A549 (cell line): Measurements from ENCODE around the gene KREMEN1. TPM values are rescaled to one million over a fixed set of nuclear protein-coding genes. Genes with fewer than 3 reads are reported as not detected.
A peak's percentile ranks its signal among the peaks of the same experiment; 100 is the strongest.

Experiments
- ATAC-seq, 2 experiments: fragments of 200-7000 bp in 1 of 2; fragments of >200 bp in 1 of 2; cut with Nextera tagmentation in 1 of 2; cut with Tn5 transposase in 1 of 2; 3 replicates each; pipeline versions ENCODE4 v1.8.0 to v1.9.1; 2018 to 2020; ENCODE audit warnings: mild to moderate bottlenecking in 1 of 2, moderate library complexity in 1 of 2
- CTCF ChIA-PET: fragments of 300-600 bp; sonication (Branson Sonifier 250); formaldehyde crosslinking; extraction: SDS; loops from one replicate; lab custom pipeline; 2021; ENCODE audit warnings: antibody characterized with exemption, inconsistent platforms; lab: Yijun Ruan, JAX
- POLR2A ChIA-PET: fragments of 350-600 bp; formaldehyde crosslinking; extraction: SDS; loops from one replicate; lab custom pipeline; 2021; ENCODE audit warnings: antibody characterized with exemption, inconsistent platforms; lab: Yijun Ruan, JAX
- DNase-seq, 2 experiments: peaks; one replicate each; pipeline versions ENCODE4 v3.0.0 to v3.0.0-alpha.2; 2011 to 2016; ENCODE audit warnings: low read depth in 1 of 2, low spot score in 1 of 2
- FAIRE-seq: peaks from 2 replicates; lab custom pipeline; 2011; peaks lifted over from hg19 to GRCh38; lab: Jason Lieb, UNC
- H3K27ac ChIP-seq, 2 experiments: fragments of >200 bp; sonication (Bioruptor Twin); formaldehyde crosslinking; 3 replicates each; pipeline ENCODE4 v1.5.1; 2016 to 2017
- H3K4me1 ChIP-seq: fragments of >200 bp; sonication (Bioruptor Twin); formaldehyde crosslinking; 3 replicates; pipeline ENCODE4 v1.6.1; 2016
- H3K4me2 ChIP-seq: fragments of >200 bp; sonication (Bioruptor Twin); formaldehyde crosslinking; 3 replicates; pipeline ENCODE4 v1.6.1; 2016
- H3K4me3 ChIP-seq: fragments of >200 bp; sonication (Bioruptor Twin); formaldehyde crosslinking; 3 replicates; pipeline ENCODE4 v1.5.1; 2016
- H3K9me3 ChIP-seq: fragments of >200 bp; sonication (Bioruptor Twin); formaldehyde crosslinking; 3 replicates; pipeline ENCODE4 v1.6.1; 2016
- ATOH8 ChIP-seq: fragments of 250-450 bp; sonication (Bioruptor Pico); IDR thresholded peaks from 2 replicates; pipeline ENCODE4 v1.5.0; 2020; ENCODE audit warnings: low read depth, mild to moderate bottlenecking, moderate library complexity
- CBX8 ChIP-seq: fragments of 200-600 bp; sonication (generic); IDR thresholded peaks from 2 replicates; pipeline ENCODE4 v1.6.1; 2016
- CHD2 ChIP-seq: fragments of 150-350 bp; IDR thresholded peaks from 2 replicates; pipeline ENCODE4 v1.6.1; 2014; ENCODE audit warnings: low read length; ENCODE audit not compliant: partially characterized antibody
- CHD4 ChIP-seq: fragments of 200-600 bp; sonication (generic); IDR thresholded peaks from 2 replicates; pipeline ENCODE4 v1.6.1; 2016; ENCODE audit warnings: antibody characterized with exemption, mild to moderate bottlenecking, borderline replicate concordance
- E2F6 ChIP-seq: IDR thresholded peaks from 2 replicates; pipeline ENCODE4 v1.6.1; 2012; ENCODE audit warnings: low read depth, borderline replicate concordance
- EHF ChIP-seq: fragments of 250-450 bp; sonication (Bioruptor Pico); IDR thresholded peaks from 2 replicates; pipeline ENCODE4 v1.5.0; 2020; ENCODE audit warnings: mild to moderate bottlenecking
- EP300 ChIP-seq, 2 experiments: fragments of >200 bp; sonication (Bioruptor Twin); formaldehyde crosslinking; IDR thresholded peaks; 2 replicates in 1 of 2; 3 replicates in 1 of 2; pipeline ENCODE4 v1.6.1; 2016 to 2017
- ESRRA ChIP-seq: fragments of 150-350 bp; IDR thresholded peaks from 2 replicates; pipeline ENCODE4 v1.6.1; 2014; ENCODE audit warnings: mild to moderate bottlenecking, low read length, borderline replicate concordance
- FOSB ChIP-seq: fragments of 250-450 bp; sonication (Bioruptor Pico); IDR thresholded peaks from 2 replicates; pipeline ENCODE4 v1.5.0; 2020; ENCODE audit warnings: mild to moderate bottlenecking, moderate library complexity
- GATA3 ChIP-seq: IDR thresholded peaks from 2 replicates; pipeline ENCODE4 v1.6.1; 2012; ENCODE audit warnings: borderline replicate concordance
- JUNB ChIP-seq: fragments of >200 bp; sonication (Bioruptor Twin); formaldehyde crosslinking; IDR thresholded peaks from 2 replicates; pipeline ENCODE4 v1.6.1; 2016
- MAFK ChIP-seq: fragments of 450-650 bp; IDR thresholded peaks from 2 replicates; pipeline ENCODE4 v1.6.1; 2014; ENCODE audit not compliant: partially characterized antibody
- MAZ ChIP-seq: fragments of 150-350 bp; IDR thresholded peaks from 2 replicates; pipeline ENCODE4 v1.6.1; 2014; ENCODE audit warnings: antibody characterized with exemption, low read depth, low read length, borderline replicate concordance
- NFE2L2 ChIP-seq: fragments of 150-350 bp; conservative IDR thresholded peaks from 2 replicates; pipeline ENCODE4 v1.6.1; 2014; ENCODE audit warnings: low read length
- NR3C1 ChIP-seq: fragments of >200 bp; sonication (Bioruptor Twin); formaldehyde crosslinking; IDR thresholded peaks from 3 replicates; pipeline ENCODE4 v1.6.1; 2017
- PBX3 ChIP-seq: IDR thresholded peaks from 2 replicates; pipeline ENCODE4 v1.6.1; 2012
- RAD21 ChIP-seq, 2 experiments: fragments of >200 bp in 1 of 2; sonication (Bioruptor Twin) in 1 of 2; formaldehyde crosslinking in 1 of 2; IDR thresholded peaks in 1 of 2; conservative IDR thresholded peaks in 1 of 2; 2 replicates in 1 of 2; 3 replicates in 1 of 2; pipeline ENCODE4 v1.6.1; 2012 to 2018; ENCODE audit warnings: inconsistent platforms in 1 of 2
- RCOR1 ChIP-seq: fragments of 150-350 bp; IDR thresholded peaks from 2 replicates; pipeline ENCODE4 v1.6.1; 2014; ENCODE audit warnings: antibody characterized with exemption, low read length, low read depth
- RFX5 ChIP-seq: fragments of 450-650 bp; IDR thresholded peaks from 2 replicates; pipeline ENCODE4 v1.7.1; 2014; ENCODE audit warnings: antibody characterized with exemption, mild to moderate bottlenecking, moderate library complexity
- SREBF2 ChIP-seq: fragments of 450-650 bp; IDR thresholded peaks from 2 replicates; pipeline ENCODE4 v1.6.1; 2014; ENCODE audit warnings: mild to moderate bottlenecking, moderate library complexity
- TP53 ChIP-seq: fragments of 250-450 bp; sonication (Bioruptor Pico); IDR thresholded peaks from 2 replicates; pipeline ENCODE4 v1.5.0; 2021; ENCODE audit warnings: mild to moderate bottlenecking, moderate library complexity
- ZSCAN20 ChIP-seq: fragments of 250-450 bp; sonication (Bioruptor Pico); IDR thresholded peaks from 2 replicates; pipeline ENCODE4 v1.8.0; 2022; ENCODE audit warnings: mild to moderate bottlenecking, moderate library complexity
- WGBS: methylation state at CpG from one replicate; pipeline ENCODE4 v1.1.6; 2017; ENCODE audit errors: missing lambda C conversion rate; 5-methylcytosine and 5-hydroxymethylcytosine counted together
- polyA plus RNA-seq, 4 experiments: library from polyadenylated mRNA; depleted of rRNA in 3 of 4; stranded (reverse); fragments of >200 nt; fragmentation: RNase III in 1 of 4; extraction: RNeasy Plus Mini Kit Qiagen cat#74134 plus additional on column Dnase treatment in 1 of 4; gene quantifications; 2 replicates in 3 of 4; 3 replicates in 1 of 4; pipeline ENCODE4 v1.2.3, GENCODE V29; 2011 to 2017
- TF ChIP-seq, protein P1 (sequence below): fragments of 200-600 bp; sonication (generic); IDR thresholded peaks from 2 replicates; pipeline ENCODE4 v1.6.1; 2016; ENCODE audit warnings: antibody characterized with exemption, mild to moderate bottlenecking, moderate library complexity
- TF ChIP-seq, protein P2 (sequence below): fragments of >200 bp; sonication (Bioruptor Twin); formaldehyde crosslinking; IDR thresholded peaks from 3 replicates; pipeline ENCODE4 v1.6.1; 2016

Gene KREMEN1
- polyA plus RNA-seq, 2 of the 4 experiments (the other 2 are of a cell fraction): 1.7 to 2.5 TPM

DNA sequence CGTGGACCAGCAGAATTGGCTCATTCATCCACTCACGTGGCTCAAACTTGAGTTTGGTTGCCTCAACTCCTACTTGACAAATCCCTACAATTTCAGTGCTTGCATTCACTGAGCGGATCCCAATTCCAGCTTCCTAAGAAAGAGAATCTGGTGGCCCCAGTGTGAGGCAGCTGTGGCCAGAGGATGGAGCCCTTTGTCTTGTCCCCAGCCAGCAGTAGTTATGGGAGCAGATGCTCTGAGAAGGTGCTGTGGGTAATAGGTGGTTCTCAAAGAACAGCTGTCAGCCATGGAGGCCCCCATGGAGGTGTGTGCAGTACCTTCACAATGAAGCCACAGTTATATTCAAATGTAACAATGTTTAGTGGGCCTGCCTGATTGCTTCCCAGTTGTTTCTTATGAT is 39.3 kb downstream of the KREMEN1 start:
- Histone ChIP-seq H3K4me3 (no peak overlapping the region), H3K4me2 (no peak overlapping the region), H3K9me3 (no peaks in the 10 kb centered on the region), H3K4me1 (0 out of 3 replicates have a peak, but pooled peaks cover 2% of the 10 kb centered on the region), H3K27ac (no peak overlapping the region)
- ChIA-PET POLR2A (no interaction called here), CTCF (interaction anchor here (0.6 to 1.0 kb wide), 2 partner anchors 134 to 172 kb away, joined by 3 to 4 read pairs; no protein-coding TSS in a partner anchor)
- 37% methylated on average over 3 of the region's 3 CpGs for WGBS
- no peak for DNase-seq
- ATAC-seq: no peak
- no peak for FAIRE-seq
- TF ChIP-seq SREBF2: no peak
- TF ChIP-seq RAD21 (conservative IDR thresholded peaks at IDR 0.05 in 1 of 2, IDR thresholded peaks at IDR 0.05 in 1 of 2): 0 out of 5 replicates have a peak, but pooled peaks of 1 of the 2 experiments have one; percentile 7

DNA sequence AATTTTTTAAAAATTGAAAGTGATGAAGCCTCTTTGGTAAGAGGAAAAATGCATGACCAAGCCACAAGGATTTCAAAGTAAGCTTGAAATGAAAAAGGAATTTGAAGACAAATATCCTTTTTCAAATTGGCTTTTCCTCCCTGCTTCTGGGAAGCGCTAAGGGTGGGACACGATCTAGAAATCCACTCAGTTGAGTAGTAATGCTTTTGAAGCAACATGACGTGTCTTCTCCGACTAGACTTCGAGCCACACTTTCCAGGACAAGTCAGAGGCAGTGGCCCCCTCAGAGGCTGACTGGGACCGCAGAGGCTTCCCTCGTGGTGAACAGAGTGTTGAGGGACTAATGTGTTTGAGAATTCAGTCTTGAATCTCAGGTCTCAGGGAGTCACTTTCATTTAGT is 39.8 kb downstream of the KREMEN1 start:
- H3K27ac ChIP-seq: no peak overlapping the region
- DNase-seq (no peak), ATAC-seq (no peak), FAIRE-seq (no peak)
- WGBS: 85% methylated on average over 7 of the region's 7 CpGs
- TF ChIP-seq RFX5 (no peak), ATOH8 (CRISPR knock-in tag) (no peak), E2F6 (no peak), FOSB (CRISPR knock-in tag) (no peak), PBX3 (no peak), EP300 (IDR thresholded peaks at IDR 0.05) (no peak), MAZ (no peak), NR3C1 (no peak), EHF (CRISPR knock-in tag) (no peak)
- ChIA-PET CTCF (interaction anchor here (1.0 kb wide), 1 partner anchor 133 kb away, joined by 4 read pairs; no protein-coding TSS in a partner anchor), POLR2A (no interaction called here)
- H3K4me2 ChIP-seq: no peak overlapping the region
- H3K9me3 ChIP-seq: no peaks in the 10 kb centered on the region
- H3K4me1 ChIP-seq: 0 out of 3 replicates have a peak, but pooled peaks cover 2% of the 10 kb centered on the region
- no peak overlapping the region for H3K4me3 ChIP-seq

- POLR2A ChIA-PET: no interaction called here
- CTCF ChIA-PET: interaction anchor here (1.0 kb wide), 1 partner anchor 133 kb away, joined by 4 read pairs; no protein-coding TSS in a partner anchor
- DNase-seq: no peak
- Histone ChIP-seq H3K4me1 (no peaks in the 10 kb centered on the region), H3K4me2 (no peak overlapping the region), H3K4me3 (no peak overlapping the region), H3K27ac (no peak overlapping the region)
- FAIRE-seq: no peak
- TF ChIP-seq CHD2 (no peak), CBX8 (no peak), GATA3 (no peak), NFE2L2 (no peak), RCOR1 (no peak), RAD21 (conservative IDR thresholded peaks at IDR 0.05 in 1 of 2, IDR thresholded peaks at IDR 0.05 in 1 of 2) (no peak), ESRRA (no peak), MAFK (no peak), JUNB (no peak), CHD4 (no peak), ZSCAN20 (no peak), TP53 (CRISPR knock-in tag) (no peak)
- TF ChIP-seq, protein P1, sequence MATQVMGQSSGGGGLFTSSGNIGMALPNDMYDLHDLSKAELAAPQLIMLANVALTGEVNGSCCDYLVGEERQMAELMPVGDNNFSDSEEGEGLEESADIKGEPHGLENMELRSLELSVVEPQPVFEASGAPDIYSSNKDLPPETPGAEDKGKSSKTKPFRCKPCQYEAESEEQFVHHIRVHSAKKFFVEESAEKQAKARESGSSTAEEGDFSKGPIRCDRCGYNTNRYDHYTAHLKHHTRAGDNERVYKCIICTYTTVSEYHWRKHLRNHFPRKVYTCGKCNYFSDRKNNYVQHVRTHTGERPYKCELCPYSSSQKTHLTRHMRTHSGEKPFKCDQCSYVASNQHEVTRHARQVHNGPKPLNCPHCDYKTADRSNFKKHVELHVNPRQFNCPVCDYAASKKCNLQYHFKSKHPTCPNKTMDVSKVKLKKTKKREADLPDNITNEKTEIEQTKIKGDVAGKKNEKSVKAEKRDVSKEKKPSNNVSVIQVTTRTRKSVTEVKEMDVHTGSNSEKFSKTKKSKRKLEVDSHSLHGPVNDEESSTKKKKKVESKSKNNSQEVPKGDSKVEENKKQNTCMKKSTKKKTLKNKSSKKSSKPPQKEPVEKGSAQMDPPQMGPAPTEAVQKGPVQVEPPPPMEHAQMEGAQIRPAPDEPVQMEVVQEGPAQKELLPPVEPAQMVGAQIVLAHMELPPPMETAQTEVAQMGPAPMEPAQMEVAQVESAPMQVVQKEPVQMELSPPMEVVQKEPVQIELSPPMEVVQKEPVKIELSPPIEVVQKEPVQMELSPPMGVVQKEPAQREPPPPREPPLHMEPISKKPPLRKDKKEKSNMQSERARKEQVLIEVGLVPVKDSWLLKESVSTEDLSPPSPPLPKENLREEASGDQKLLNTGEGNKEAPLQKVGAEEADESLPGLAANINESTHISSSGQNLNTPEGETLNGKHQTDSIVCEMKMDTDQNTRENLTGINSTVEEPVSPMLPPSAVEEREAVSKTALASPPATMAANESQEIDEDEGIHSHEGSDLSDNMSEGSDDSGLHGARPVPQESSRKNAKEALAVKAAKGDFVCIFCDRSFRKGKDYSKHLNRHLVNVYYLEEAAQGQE: no peak
- TF ChIP-seq, protein P2, sequence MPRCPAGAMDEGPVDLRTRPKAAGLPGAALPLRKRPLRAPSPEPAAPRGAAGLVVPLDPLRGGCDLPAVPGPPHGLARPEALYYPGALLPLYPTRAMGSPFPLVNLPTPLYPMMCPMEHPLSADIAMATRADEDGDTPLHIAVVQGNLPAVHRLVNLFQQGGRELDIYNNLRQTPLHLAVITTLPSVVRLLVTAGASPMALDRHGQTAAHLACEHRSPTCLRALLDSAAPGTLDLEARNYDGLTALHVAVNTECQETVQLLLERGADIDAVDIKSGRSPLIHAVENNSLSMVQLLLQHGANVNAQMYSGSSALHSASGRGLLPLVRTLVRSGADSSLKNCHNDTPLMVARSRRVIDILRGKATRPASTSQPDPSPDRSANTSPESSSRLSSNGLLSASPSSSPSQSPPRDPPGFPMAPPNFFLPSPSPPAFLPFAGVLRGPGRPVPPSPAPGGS: no peak
- TF ChIP-seq, all 56 proteins: peak for 0
- WGBS: 74% methylated on average over 4 of the region's 4 CpGs
- no peaks in the 10 kb centered on the region for H3K9me3 ChIP-seq
- no peak for ATAC-seq
Measured at GRCh38 chr22:29113319-29113718, 40.5 kb downstream of the KREMEN1 start.
